GM23338 (cell line): ENCODE measurements around the gene CACNA2D2. TPM values are rescaled to one million over a fixed set of nuclear protein-coding genes. Genes with fewer than 3 reads are reported as not detected.

Experiments
- ATAC-seq: fragments of 200-7000 bp; cut with Tn5 transposase; 3 replicates; pipeline ENCODE4 v1.9.1; 2020
- DNase-seq: peaks from one replicate; pipeline ENCODE4 v3.0.0-alpha.2; 2015; ENCODE audit warnings: low spot score
- H2AFZ ChIP-seq: fragments of 200-600 bp; sonication (generic); 2 replicates; pipeline ENCODE4 v1.8.0; 2016; ENCODE audit warnings: antibody characterized with exemption, mild to moderate bottlenecking, moderate library complexity
- H3F3A ChIP-seq: fragments of 200-600 bp; sonication (generic); replicated peaks from 2 replicates; pipeline ENCODE4 v1.8.0; 2017; ENCODE audit warnings: antibody characterized with exemption, mixed run types, low read depth
- H3K27ac ChIP-seq: fragments of 200-600 bp; sonication (generic); 2 replicates; pipeline ENCODE4 v1.6.1; 2016; ENCODE audit warnings: low read depth
- H3K27me3 ChIP-seq: fragments of 200-600 bp; sonication (generic); 2 replicates; pipeline ENCODE4 v1.8.0; 2016; ENCODE audit warnings: mild to moderate bottlenecking, mixed run types, moderate library complexity; ENCODE audit not compliant: insufficient read depth
- H3K36me3 ChIP-seq: fragments of 200-600 bp; sonication (generic); 2 replicates; pipeline ENCODE4 v1.8.0; 2016; ENCODE audit warnings: mild to moderate bottlenecking; ENCODE audit not compliant: insufficient read depth
- H3K4me1 ChIP-seq: fragments of 200-600 bp; sonication (generic); 2 replicates; pipeline ENCODE4 v1.8.0; 2016; ENCODE audit warnings: mild to moderate bottlenecking, moderate library complexity; ENCODE audit not compliant: insufficient read depth
- H3K4me2 ChIP-seq: fragments of 200-600 bp; sonication (generic); 2 replicates; pipeline ENCODE4 v1.7.1; 2017; ENCODE audit warnings: mixed run types
- H3K4me3 ChIP-seq: fragments of 200-600 bp; sonication (generic); 2 replicates; pipeline ENCODE4 v1.6.1; 2016; ENCODE audit warnings: mixed run types
- H3K79me2 ChIP-seq: fragments of 200-600 bp; sonication (generic); replicated peaks from 2 replicates; pipeline ENCODE4 v1.8.0; 2017; ENCODE audit warnings: mild to moderate bottlenecking; ENCODE audit not compliant: insufficient read depth
- H3K9me2 ChIP-seq: fragments of 200-600 bp; sonication (generic); 2 replicates; pipeline ENCODE4 v1.8.0; 2017; ENCODE audit not compliant: insufficient read depth
- H4K20me1 ChIP-seq: fragments of 200-600 bp; sonication (generic); replicated peaks from 2 replicates; pipeline ENCODE4 v1.8.0; 2017; ENCODE audit warnings: mild to moderate bottlenecking; ENCODE audit not compliant: insufficient read depth
- H3K27ac Mint-ChIP-seq: 2 replicates; pipeline ENCODE4 v1.8.0; 2020; ENCODE audit warnings: inconsistent platforms, mild to moderate bottlenecking, moderate library complexity, mixed read lengths
- H3K27me3 Mint-ChIP-seq: 3 replicates; pipeline ENCODE4 v1.8.0; 2022; ENCODE audit warnings: low read depth, mild to moderate bottlenecking, moderate library complexity, mixed read lengths, inconsistent platforms; ENCODE audit not compliant: insufficient read depth, poor library complexity
- H3K36me3 Mint-ChIP-seq: 3 replicates; pipeline ENCODE4 v1.8.0; 2021; ENCODE audit warnings: low read depth, mild to moderate bottlenecking, inconsistent platforms, moderate library complexity, mixed read lengths
- H3K4me1 Mint-ChIP-seq: 3 replicates; pipeline ENCODE4 v1.8.0; 2020; ENCODE audit warnings: mild to moderate bottlenecking, inconsistent platforms, mixed read lengths
- H3K4me3 Mint-ChIP-seq: 3 replicates; pipeline ENCODE4 v1.8.0; 2021; ENCODE audit warnings: moderate library complexity, mild to moderate bottlenecking, inconsistent platforms, mixed read lengths
- H3K9me3 Mint-ChIP-seq: 3 replicates; pipeline ENCODE4 v1.8.0; 2020; ENCODE audit warnings: moderate library complexity, mild to moderate bottlenecking, inconsistent platforms, mixed read lengths
- CREB1 ChIP-seq: fragments of 250-450 bp; sonication (Bioruptor Pico); IDR thresholded peaks from 2 replicates; pipeline ENCODE4 v1.5.0; 2020; ENCODE audit warnings: low read depth, mild to moderate bottlenecking, moderate library complexity
- EZH2 ChIP-seq: fragments of 200-600 bp; sonication (generic); IDR thresholded peaks from one replicate; pipeline ENCODE4 v1.8.0; 2017; ENCODE audit warnings: antibody characterized with exemption, mild to moderate bottlenecking, low read depth; ENCODE audit not compliant: unreplicated experiment
- EZH2phosphoT487 ChIP-seq: fragments of 200-600 bp; sonication (generic); IDR thresholded peaks from one replicate; pipeline ENCODE4 v1.8.1; 2018; ENCODE audit warnings: antibody characterized with exemption; ENCODE audit not compliant: unreplicated experiment
- JUNB ChIP-seq: IDR thresholded peaks from one replicate; pipeline ENCODE4 v1.6.1; 2016; ENCODE audit warnings: antibody characterized with exemption; ENCODE audit not compliant: unreplicated experiment
- NANOG ChIP-seq: IDR thresholded peaks from 2 replicates; pipeline ENCODE4 v1.6.1; 2016; ENCODE audit warnings: antibody characterized with exemption, borderline replicate concordance
- POLR2AphosphoS5 ChIP-seq: IDR thresholded peaks from 2 replicates; pipeline ENCODE4 v1.6.1; 2016; ENCODE audit warnings: antibody characterized with exemption, low read depth
- REST ChIP-seq: IDR thresholded peaks from one replicate; pipeline ENCODE4 v1.6.1; 2018; ENCODE audit warnings: antibody characterized with exemption; ENCODE audit not compliant: unreplicated experiment
- STAT1 ChIP-seq: IDR thresholded peaks from one replicate; pipeline ENCODE4 v1.6.1; 2016; ENCODE audit warnings: antibody characterized with exemption; ENCODE audit not compliant: unreplicated experiment
- ZNF114 ChIP-seq: fragments of 250-450 bp; sonication (Bioruptor Pico); IDR thresholded peaks from 2 replicates; pipeline ENCODE4 v1.5.0; 2020; ENCODE audit warnings: mild to moderate bottlenecking, moderate library complexity
- ZNF331 ChIP-seq: fragments of 250-450 bp; sonication (Bioruptor Pico); IDR thresholded peaks from 2 replicates; pipeline ENCODE4 v1.5.0; 2020; ENCODE audit warnings: low read depth, mild to moderate bottlenecking, moderate library complexity
- polyA plus RNA-seq: library from polyadenylated mRNA; unstranded; fragments of >200 nt; fragmentation: Nextera tagmentation; extraction: Ambion mirVana; gene quantifications from 2 replicates; pipeline ENCODE4 v1.2.1, GENCODE V29; 2016
- total RNA-seq: library from RNA; depleted of rRNA; stranded (reverse); fragments of >200 nt; shearing (Covaris generic); gene quantifications from 2 replicates; pipeline ENCODE4 v1.2.3, GENCODE V29; 2014
- TF ChIP-seq, protein P1 (sequence below): IDR thresholded peaks from 2 replicates; pipeline ENCODE4 v1.6.1; 2016; ENCODE audit warnings: antibody characterized with exemption
- TF ChIP-seq, protein P2 (sequence below), 2 experiments: fragments of 200-600 bp in 1 of 2; sonication (generic) in 1 of 2; conservative IDR thresholded peaks; 2 replicates each; pipeline versions ENCODE4 v1.5.1 to v1.6.1; 2016 to 2017; ENCODE audit warnings: antibody characterized with exemption in 2 of 2, low read depth in 2 of 2, mild to moderate bottlenecking in 2 of 2, moderate library complexity in 1 of 2

The CACNA2D2 gene
- total and polyA plus RNA-seq, 2 experiments from 2014 or later: 4.7 to 11.4 TPM

DNA sequence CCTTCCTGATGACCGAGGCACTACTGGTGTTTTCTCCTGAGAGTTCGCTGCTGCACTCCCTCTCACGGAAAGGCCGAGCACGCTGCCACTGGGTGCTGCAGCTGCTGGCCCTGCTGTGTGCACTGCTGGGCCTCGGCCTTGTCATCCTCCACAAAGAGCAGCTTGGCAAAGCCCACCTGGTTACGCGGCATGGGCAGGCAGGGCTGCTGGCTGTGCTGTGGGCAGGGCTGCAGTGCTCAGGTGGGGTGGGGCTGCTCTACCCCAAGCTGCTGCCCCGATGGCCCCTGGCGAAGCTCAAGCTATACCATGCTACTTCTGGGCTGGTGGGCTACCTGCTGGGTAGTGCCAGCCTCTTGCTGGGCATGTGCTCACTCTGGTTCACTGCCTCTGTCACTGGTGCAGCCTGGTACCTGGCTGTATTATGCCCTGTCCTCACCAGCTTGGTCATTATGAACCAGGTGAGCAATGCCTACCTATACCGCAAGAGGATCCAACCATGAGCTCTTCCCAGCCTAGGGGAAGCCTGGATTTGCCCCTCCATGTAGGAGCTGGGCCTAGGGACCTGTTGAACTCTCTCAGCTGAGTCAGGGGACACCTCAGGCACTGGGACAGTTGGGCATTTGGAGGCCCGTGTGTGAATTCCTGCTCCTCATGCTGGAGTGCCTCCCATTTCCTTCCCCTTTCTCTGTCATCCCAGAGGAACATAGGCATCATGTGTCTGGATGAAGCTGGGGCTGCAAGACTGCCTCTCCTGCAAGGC, 150.0 kb downstream of the CACNA2D2 start:
- Mint-ChIP-seq H3K36me3 (peaks cover 11% of the 10 kb centered on the region), H3K9me3 (no peaks in the 10 kb centered on the region), H3K4me3 (no peak overlapping the region), H3K27me3 (peaks cover 5% of the 10 kb centered on the region), H3K4me1 (peaks cover 27% of the 10 kb centered on the region), H3K27ac (no peak overlapping the region)
- H3K9me2 ChIP-seq: no peaks in the 10 kb centered on the region
- no peak overlapping the region for H3K4me2 ChIP-seq
- H3F3A ChIP-seq: no peaks in the 10 kb centered on the region
- no peaks in the 10 kb centered on the region for H3K36me3 ChIP-seq
- peaks cover 24% of the 10 kb centered on the region for H4K20me1 ChIP-seq
- no peak overlapping the region for H3K4me3 ChIP-seq
- H3K27me3 ChIP-seq: no peaks in the 10 kb centered on the region
- TF ChIP-seq NANOG (no peak), CREB1 (CRISPR knock-in tag) (no peak), STAT1 (no peak), POLR2AphosphoS5 (no peak; the same call in 1 of the 2 replicates), ZNF114 (CRISPR knock-in tag) (no peak), JUNB (no peak), EZH2phosphoT487 (no peak), ZNF331 (CRISPR knock-in tag) (no peak), EZH2 (no peak), REST (no peak)
- TF ChIP-seq, protein P1, sequence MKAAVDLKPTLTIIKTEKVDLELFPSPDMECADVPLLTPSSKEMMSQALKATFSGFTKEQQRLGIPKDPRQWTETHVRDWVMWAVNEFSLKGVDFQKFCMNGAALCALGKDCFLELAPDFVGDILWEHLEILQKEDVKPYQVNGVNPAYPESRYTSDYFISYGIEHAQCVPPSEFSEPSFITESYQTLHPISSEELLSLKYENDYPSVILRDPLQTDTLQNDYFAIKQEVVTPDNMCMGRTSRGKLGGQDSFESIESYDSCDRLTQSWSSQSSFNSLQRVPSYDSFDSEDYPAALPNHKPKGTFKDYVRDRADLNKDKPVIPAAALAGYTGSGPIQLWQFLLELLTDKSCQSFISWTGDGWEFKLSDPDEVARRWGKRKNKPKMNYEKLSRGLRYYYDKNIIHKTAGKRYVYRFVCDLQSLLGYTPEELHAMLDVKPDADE: no peak
- TF ChIP-seq, protein P2, sequence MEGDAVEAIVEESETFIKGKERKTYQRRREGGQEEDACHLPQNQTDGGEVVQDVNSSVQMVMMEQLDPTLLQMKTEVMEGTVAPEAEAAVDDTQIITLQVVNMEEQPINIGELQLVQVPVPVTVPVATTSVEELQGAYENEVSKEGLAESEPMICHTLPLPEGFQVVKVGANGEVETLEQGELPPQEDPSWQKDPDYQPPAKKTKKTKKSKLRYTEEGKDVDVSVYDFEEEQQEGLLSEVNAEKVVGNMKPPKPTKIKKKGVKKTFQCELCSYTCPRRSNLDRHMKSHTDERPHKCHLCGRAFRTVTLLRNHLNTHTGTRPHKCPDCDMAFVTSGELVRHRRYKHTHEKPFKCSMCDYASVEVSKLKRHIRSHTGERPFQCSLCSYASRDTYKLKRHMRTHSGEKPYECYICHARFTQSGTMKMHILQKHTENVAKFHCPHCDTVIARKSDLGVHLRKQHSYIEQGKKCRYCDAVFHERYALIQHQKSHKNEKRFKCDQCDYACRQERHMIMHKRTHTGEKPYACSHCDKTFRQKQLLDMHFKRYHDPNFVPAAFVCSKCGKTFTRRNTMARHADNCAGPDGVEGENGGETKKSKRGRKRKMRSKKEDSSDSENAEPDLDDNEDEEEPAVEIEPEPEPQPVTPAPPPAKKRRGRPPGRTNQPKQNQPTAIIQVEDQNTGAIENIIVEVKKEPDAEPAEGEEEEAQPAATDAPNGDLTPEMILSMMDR (conservative IDR thresholded peaks at IDR 0.05; ENCODE audit: low read depth in 2 of 2): no peak
- peaks cover 17% of the 10 kb centered on the region for H3K79me2 ChIP-seq
- ATAC-seq: no peak
- no peak overlapping the region for H2AFZ ChIP-seq
- H3K4me1 ChIP-seq: peaks cover 12% of the 10 kb centered on the region; the same call in 1 of the 2 replicates
- no peak for DNase-seq
- H3K27ac ChIP-seq: no peak overlapping the region
